Neural cell (in vitro differentiated cells): ENCODE data around the gene BCKDHB. TPM values are rescaled to one million over a fixed set of nuclear protein-coding genes. Genes with fewer than 3 reads are reported as not detected.

Experiments
- H2AFZ ChIP-seq: fragments of 200-600, 300-800 bp; sonication (generic), shearing (Covaris generic); 2 replicates; pipeline ENCODE4 v1.6.0; 2014; ENCODE audit warnings: low read depth, mild to moderate bottlenecking, antibody characterized with exemption, low read length, moderate library complexity
- H3F3A ChIP-seq: fragments of 200-600 bp; shearing (Covaris generic); 2 replicates; pipeline ENCODE4 v1.6.1; 2016; ENCODE audit warnings: mild to moderate bottlenecking, moderate library complexity, mixed read lengths, antibody characterized with exemption, low read length; ENCODE audit not compliant: insufficient read depth, poor library complexity, severe bottlenecking
- H3K27ac ChIP-seq: fragments of 200-600, 300-800 bp; sonication (generic), shearing (Covaris generic); 2 replicates; pipeline ENCODE4 v1.5.1; 2014; ENCODE audit warnings: mild to moderate bottlenecking, low read length, moderate library complexity
- H3K27me3 ChIP-seq: fragments of 300-800, 200-600 bp; sonication (generic), shearing (Covaris generic); 2 replicates; pipeline ENCODE4 v1.6.0; 2014; ENCODE audit warnings: mild to moderate bottlenecking, low read depth, low read length, moderate library complexity; ENCODE audit not compliant: insufficient read depth
- H3K36me3 ChIP-seq: fragments of 300-800, 200-600 bp; sonication (generic), shearing (Covaris generic); 2 replicates; pipeline ENCODE4 v1.5.1; 2014; ENCODE audit warnings: mild to moderate bottlenecking, antibody characterized with exemption, low read length, moderate library complexity; ENCODE audit not compliant: insufficient read depth
- H3K4me2 ChIP-seq: fragments of 300-800, 200-600 bp; sonication (generic), shearing (Covaris generic); 2 replicates; pipeline ENCODE4 v1.6.0; 2014; ENCODE audit warnings: mild to moderate bottlenecking, low read length
- H3K4me3 ChIP-seq: fragments of 300-800, 200-600 bp; sonication (generic), shearing (Covaris generic); 2 replicates; pipeline ENCODE4 v1.5.1; 2014; ENCODE audit warnings: mild to moderate bottlenecking, low read length, moderate library complexity
- H3K79me2 ChIP-seq: fragments of 200-600 bp; shearing (Covaris generic); replicated peaks from 2 replicates; pipeline ENCODE4 v1.6.0; 2014; ENCODE audit warnings: mild to moderate bottlenecking, low read length, moderate library complexity; ENCODE audit not compliant: insufficient read depth
- H3K9ac ChIP-seq: fragments of 300-800, 200-600 bp; sonication (generic), shearing (Covaris generic); 2 replicates; pipeline ENCODE4 v1.6.1; 2016; ENCODE audit warnings: mild to moderate bottlenecking, low read length, mixed read lengths
- H3K9me2 ChIP-seq: fragments of 200-600 bp; shearing (Covaris generic); 2 replicates; pipeline ENCODE4 v1.6.1; 2016; ENCODE audit warnings: mild to moderate bottlenecking, low read length, mixed read lengths; ENCODE audit not compliant: insufficient read depth
- H3K9me3 ChIP-seq: fragments of 200-600, 300-800 bp; sonication (generic), shearing (Covaris generic); 2 replicates; pipeline ENCODE4 v1.6.1; 2016; ENCODE audit warnings: mild to moderate bottlenecking, mixed run types, low read length, moderate library complexity, mixed read lengths
- H4K20me1 ChIP-seq: fragments of 200-600 bp; shearing (Covaris generic); 2 replicates; pipeline ENCODE4 v1.6.1; 2016; ENCODE audit warnings: mild to moderate bottlenecking, mixed run types; ENCODE audit not compliant: insufficient read depth
- EP300 ChIP-seq: fragments of 450-650 bp; conservative IDR thresholded peaks from 2 replicates; pipeline ENCODE4 v1.6.1; 2014; ENCODE audit warnings: antibody characterized with exemption, mild to moderate bottlenecking, moderate library complexity; ENCODE audit not compliant: poor library complexity, severe bottlenecking
- EZH2 ChIP-seq: fragments of 200-600, 300-800 bp; shearing (Covaris generic), sonication (generic); IDR thresholded peaks from 2 replicates; pipeline ENCODE4 v1.6.1; 2014; ENCODE audit warnings: antibody characterized with exemption, low read length, borderline replicate concordance, mild to moderate bottlenecking; ENCODE audit not compliant: insufficient read depth, poor library complexity, severe bottlenecking
- MXI1 ChIP-seq: fragments of 450-650 bp; conservative IDR thresholded peaks from 2 replicates; pipeline ENCODE4 v1.6.1; 2014; ENCODE audit warnings: antibody characterized with exemption, mild to moderate bottlenecking; ENCODE audit not compliant: poor library complexity, severe bottlenecking
- POLR2AphosphoS5 ChIP-seq: IDR thresholded peaks from 2 replicates; pipeline ENCODE4 v1.6.1; 2012
- RAD21 ChIP-seq: fragments of 450-650 bp; conservative IDR thresholded peaks from 2 replicates; pipeline ENCODE4 v1.6.1; 2014; ENCODE audit warnings: antibody characterized with exemption, mild to moderate bottlenecking, moderate library complexity
- REST ChIP-seq: IDR thresholded peaks from 2 replicates; pipeline ENCODE4 v1.6.1; 2012; ENCODE audit warnings: borderline replicate concordance
- SMC3 ChIP-seq: fragments of 450-650 bp; conservative IDR thresholded peaks from 2 replicates; pipeline ENCODE4 v1.6.1; 2014; ENCODE audit warnings: antibody characterized with exemption, mild to moderate bottlenecking, moderate library complexity; ENCODE audit not compliant: poor library complexity
- TAF1 ChIP-seq: IDR thresholded peaks from 2 replicates; pipeline ENCODE4 v1.6.1; 2012; ENCODE audit warnings: low read depth
- polyA plus RNA-seq: library from polyadenylated mRNA; depleted of rRNA; stranded (reverse); fragments of >200 nt; gene quantifications from 2 replicates; pipeline ENCODE4 v1.2.3, GENCODE V29; 2014
- TF ChIP-seq, protein P1 (sequence below): fragments of 450-650 bp; IDR thresholded peaks from 2 replicates; pipeline ENCODE4 v1.5.1; 2014; ENCODE audit warnings: antibody characterized with exemption, mild to moderate bottlenecking, moderate library complexity; ENCODE audit not compliant: poor library complexity, severe bottlenecking

Gene BCKDHB
- polyA plus RNA-seq, 1 donor from 2014 or later, result 16.1 TPM

GRCh38 chr6:80226151-80226550, 119.7 kb downstream of the BCKDHB start:
- Histone ChIP-seq H3K79me2 (no peaks in the 10 kb centered on the region), H3K9me3 (no peaks in the 10 kb centered on the region), H3F3A (no peaks in the 10 kb centered on the region), H4K20me1 (no peaks in the 10 kb centered on the region), H2AFZ (no peak overlapping the region), H3K4me3 (no peak overlapping the region), H3K36me3 (no peaks in the 10 kb centered on the region), H3K9me2 (no peaks in the 10 kb centered on the region), H3K27ac (no peak overlapping the region), H3K27me3 (no peaks in the 10 kb centered on the region), H3K9ac (no peak overlapping the region), H3K4me2 (no peak overlapping the region)
- TF ChIP-seq RAD21, result no peak
- no peak for TF ChIP-seq EZH2
- TF ChIP-seq EP300, result no peak
- TF ChIP-seq MXI1, result no peak
- TF ChIP-seq TAF1, result no peak
- TF ChIP-seq, protein P1, sequence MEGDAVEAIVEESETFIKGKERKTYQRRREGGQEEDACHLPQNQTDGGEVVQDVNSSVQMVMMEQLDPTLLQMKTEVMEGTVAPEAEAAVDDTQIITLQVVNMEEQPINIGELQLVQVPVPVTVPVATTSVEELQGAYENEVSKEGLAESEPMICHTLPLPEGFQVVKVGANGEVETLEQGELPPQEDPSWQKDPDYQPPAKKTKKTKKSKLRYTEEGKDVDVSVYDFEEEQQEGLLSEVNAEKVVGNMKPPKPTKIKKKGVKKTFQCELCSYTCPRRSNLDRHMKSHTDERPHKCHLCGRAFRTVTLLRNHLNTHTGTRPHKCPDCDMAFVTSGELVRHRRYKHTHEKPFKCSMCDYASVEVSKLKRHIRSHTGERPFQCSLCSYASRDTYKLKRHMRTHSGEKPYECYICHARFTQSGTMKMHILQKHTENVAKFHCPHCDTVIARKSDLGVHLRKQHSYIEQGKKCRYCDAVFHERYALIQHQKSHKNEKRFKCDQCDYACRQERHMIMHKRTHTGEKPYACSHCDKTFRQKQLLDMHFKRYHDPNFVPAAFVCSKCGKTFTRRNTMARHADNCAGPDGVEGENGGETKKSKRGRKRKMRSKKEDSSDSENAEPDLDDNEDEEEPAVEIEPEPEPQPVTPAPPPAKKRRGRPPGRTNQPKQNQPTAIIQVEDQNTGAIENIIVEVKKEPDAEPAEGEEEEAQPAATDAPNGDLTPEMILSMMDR, result no peak
- TF ChIP-seq POLR2AphosphoS5, result no peak
- TF ChIP-seq SMC3, result no peak
- TF ChIP-seq REST, result no peak

- no peaks in the 10 kb centered on the region for H3K36me3 ChIP-seq
- TF ChIP-seq REST, result no peak
- TF ChIP-seq TAF1, result no peak
- no peak for TF ChIP-seq EZH2
- no peak for TF ChIP-seq MXI1
- TF ChIP-seq, protein P1, result no peak
- no peak for TF ChIP-seq SMC3
- no peak for TF ChIP-seq POLR2AphosphoS5
- no peak for TF ChIP-seq EP300
- no peak for TF ChIP-seq RAD21
- no peaks in the 10 kb centered on the region for H3K9me2 ChIP-seq
- no peaks in the 10 kb centered on the region for H3F3A ChIP-seq
- no peaks in the 10 kb centered on the region for H3K9me3 ChIP-seq
- H3K27ac ChIP-seq, result no peak overlapping the region
- H3K4me3 ChIP-seq, result no peak overlapping the region
- H2AFZ ChIP-seq, result no peak overlapping the region
- H3K79me2 ChIP-seq, result no peaks in the 10 kb centered on the region
- H3K4me2 ChIP-seq, result no peak overlapping the region
- no peaks in the 10 kb centered on the region for H4K20me1 ChIP-seq
- H3K9ac ChIP-seq, result no peak overlapping the region
- no peaks in the 10 kb centered on the region for H3K27me3 ChIP-seq
Measured at GRCh38 chr6:80226699-80227098, 120.2 kb downstream of the BCKDHB start.
